ENCODE data around the gene VSIG8. TPM values are rescaled to one million over a fixed set of nuclear protein-coding genes. Genes with fewer than 3 reads are reported as not detected.

The VSIG8 gene
- total RNA-seq, 1 donor from 2014 or later, result not detected

DNA sequence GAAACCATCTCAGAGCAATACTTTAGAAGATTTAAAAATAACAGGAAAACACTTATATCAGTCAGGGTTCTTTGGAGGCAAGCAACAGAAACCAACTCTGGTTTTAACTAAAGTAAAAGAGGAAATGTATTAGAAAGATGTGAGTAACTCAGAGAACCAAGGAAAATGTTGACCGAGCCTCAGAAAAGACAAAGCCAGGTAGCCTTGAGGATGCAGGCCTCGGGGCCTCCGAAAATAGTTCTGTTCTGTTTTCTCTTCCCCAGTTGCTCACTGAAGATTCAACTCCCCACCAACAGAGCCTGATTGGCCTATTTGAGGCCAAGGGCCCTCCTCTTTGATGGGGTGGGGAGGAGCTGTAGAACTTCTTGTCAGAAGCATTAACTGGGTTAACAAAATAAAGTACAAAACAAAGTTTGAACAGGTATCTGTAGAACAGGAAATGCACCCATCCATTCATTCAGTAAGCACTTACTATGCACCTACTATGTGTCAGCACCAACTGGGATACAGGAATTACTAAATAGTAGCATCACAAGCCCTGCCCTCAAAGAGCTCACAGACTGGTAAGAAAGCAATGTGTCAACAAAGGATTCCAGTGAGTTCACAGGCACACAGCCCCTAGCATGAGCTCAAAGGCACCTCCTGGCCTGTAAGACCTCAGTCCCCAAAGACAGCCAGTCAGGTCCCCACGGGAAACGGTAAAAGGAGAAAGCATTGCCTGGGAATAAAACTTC lies 23.2 kb downstream of the VSIG8 start:
- intact Hi-C loops (cut with DNase I), result no loop called here
- no peak for DNase-seq (ENCODE audit: low spot score)
- ATAC-seq, result no peak

DNA sequence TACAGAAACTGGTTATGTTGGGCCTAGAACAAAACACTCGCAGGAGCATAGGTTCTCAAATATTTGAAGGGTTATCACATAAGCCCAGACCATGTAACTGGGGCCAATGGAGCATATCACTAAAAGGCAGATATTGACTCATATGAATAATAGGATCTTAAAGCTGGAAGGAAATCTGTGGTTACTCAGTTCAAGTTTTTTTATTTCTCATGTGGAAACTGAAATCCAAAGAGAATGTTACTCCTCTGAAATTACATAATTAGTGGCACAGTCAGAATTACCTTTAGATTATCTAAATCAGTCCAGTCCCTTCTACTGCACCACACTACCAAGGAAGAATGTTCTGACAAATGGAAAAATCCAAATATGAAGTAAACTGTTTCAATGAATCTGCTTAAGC lies 23.7 kb downstream of the VSIG8 start:
- ATAC-seq, result no peak
- intact Hi-C loops (cut with DNase I), result no loop called here
- DNase-seq (ENCODE audit: low spot score), result no peak

DNA sequence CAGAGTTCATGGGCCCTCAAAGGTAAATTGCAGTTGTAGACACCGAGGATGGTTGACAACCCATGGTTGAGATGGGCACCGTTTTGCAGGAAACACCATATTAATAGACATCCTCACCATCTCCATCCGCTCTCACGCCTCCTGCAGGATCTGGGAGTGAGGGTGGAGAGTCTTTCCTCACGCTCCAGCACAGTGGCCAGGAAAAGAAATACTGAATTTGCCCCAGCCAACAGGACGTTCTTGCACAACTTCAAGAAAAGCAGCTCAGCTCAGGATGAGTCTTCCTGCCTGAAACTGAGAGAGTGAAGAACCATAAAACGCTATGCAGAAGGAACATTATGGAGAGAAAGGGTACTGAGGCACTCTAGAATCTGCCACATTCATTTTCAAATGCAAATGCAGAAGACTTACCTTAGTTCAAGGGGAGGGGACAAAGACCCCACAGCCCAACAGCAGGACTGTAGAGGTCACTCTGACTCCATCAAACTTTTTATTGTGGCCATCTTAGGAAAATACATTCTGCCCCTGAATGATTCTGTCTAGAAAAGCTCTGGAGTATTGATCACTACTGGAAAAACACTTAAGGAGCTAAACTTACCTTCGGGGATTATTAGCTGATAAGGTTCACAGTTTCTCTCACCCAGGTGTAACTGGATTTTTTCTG lies 26.5 kb downstream of the VSIG8 start:
- intact Hi-C loops (cut with DNase I), result no loop called here

GRCh38 chr1:159835356-159835755 lies 27.1 kb downstream of the VSIG8 start:
- intact Hi-C loops (cut with DNase I), result no loop called here
- ATAC-seq (peak; percentile 25), DNase-seq (ENCODE audit: low spot score) (no peak)

More for the DNA sequence above, 26.5 kb downstream of the VSIG8 start:
- DNase-seq (ENCODE audit: low spot score), result no peak
- ATAC-seq, result peak; percentile 70

GRCh38 chr1:159832309-159832708 lies 30.1 kb downstream of the VSIG8 start:
- no peak for DNase-seq (ENCODE audit: low spot score)
- no peak for ATAC-seq
- intact Hi-C loops (cut with DNase I), result no loop called here

DNA sequence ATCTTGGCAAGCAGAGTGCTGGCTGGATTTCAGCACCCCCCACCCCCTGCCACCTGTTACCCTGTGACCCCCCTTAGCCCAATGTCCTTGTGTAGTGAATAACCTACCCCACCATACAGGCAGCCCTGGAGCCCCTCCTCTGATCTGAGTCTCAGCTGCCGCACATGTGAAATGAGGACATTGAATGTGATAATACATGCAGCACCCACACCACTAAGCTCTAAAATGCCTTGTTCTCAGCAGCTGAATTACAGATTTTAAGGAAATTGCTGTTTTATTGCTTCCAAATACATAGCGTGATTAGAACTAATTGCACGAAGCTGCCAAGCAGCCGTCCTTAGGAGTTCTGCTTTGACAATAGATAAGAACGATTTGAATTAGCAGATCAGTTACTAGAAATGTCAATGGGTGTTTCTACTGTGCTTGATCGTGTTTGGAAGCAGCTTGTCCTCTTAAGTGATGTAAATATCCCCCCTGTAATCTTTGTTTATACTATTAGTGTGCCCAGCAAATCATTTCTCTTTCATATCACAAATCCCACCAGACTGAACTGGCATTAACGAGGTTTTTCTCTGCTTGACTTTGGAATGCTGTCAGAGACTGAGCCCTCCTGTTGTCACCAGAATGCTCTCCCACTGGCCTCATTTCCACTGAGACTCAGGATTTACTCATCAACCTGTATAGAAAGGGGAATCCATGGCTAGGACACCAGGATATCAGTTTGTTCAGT lies 30.9 kb downstream of the VSIG8 start:
- intact Hi-C loops (cut with DNase I), result no loop called here
- DNase-seq (ENCODE audit: low spot score), result no peak
- ATAC-seq, result no peak

- DNase-seq (ENCODE audit: low spot score) (no peak), ATAC-seq (no peak)
- intact Hi-C loops (cut with DNase I), result no loop called here
Observed at GRCh38 chr1:159830722-159831121, 31.7 kb downstream of the VSIG8 start.

DNA sequence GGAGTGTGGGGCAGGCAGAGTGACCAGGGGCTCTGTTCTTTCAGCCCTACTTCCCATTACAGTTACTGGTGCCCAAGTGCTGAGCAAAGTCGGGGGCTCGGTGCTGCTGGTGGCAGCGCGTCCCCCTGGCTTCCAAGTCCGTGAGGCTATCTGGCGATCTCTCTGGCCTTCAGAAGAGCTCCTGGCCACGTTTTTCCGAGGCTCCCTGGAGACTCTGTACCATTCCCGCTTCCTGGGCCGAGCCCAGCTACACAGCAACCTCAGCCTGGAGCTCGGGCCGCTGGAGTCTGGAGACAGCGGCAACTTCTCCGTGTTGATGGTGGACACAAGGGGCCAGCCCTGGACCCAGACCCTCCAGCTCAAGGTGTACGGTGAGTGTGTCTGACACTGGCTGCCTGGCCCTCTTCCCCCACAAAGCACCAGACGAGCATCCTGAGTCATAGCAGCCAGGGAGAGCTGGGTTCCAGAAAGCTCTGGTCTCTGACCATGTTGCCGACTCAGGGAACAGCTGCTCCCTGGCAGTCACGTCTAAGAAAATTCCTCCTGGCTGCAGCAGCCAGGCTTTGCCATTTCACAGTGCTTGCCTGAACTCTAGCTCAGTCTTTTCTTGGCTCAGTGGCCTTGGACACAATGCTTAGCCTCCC lies 32.5 kb downstream of the VSIG8 start:
- intact Hi-C loops (cut with DNase I), result no loop called here
- no peak for ATAC-seq
- DNase-seq (ENCODE audit: low spot score), result no peak

GRCh38 chr1:159829273-159829634 lies 33.2 kb downstream of the VSIG8 start:
- ATAC-seq (peak; percentile 82), DNase-seq (ENCODE audit: low spot score) (peak; percentile 74)
- intact Hi-C loops (cut with DNase I), result no loop called here

DNA sequence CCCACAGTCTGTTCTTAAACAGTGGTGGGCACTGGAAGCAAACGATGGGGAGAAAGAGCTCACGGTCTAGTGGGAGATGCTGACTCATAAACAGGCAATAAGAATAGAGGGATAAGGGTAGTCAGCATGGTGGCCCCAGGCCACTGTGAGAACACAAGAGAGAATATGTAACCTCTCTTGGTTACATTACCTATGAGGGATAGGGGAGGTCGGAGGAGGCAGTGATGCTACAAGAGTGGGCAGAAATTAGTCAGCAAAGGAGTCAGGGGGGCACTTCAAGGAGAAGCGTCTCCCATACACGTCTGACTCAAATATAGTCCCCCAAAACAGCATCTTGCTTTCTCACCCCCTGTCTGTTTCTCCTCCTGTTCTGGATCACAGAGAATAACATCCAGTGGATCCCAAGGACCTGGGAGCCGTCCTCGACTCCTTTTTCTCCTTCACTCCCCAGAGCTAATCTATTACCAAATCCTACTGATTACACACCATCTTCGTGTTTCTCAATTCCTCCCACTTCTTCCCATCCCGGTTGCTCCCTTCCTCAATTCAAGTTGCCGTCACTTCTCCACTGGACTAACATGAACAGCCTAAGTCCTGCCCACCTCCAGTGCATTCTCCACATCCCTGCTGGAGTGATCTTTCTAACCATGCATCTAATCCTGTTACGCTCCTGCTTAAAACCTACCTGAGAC lies 33.7 kb downstream of the VSIG8 start:
- intact Hi-C loops (cut with DNase I), result no loop called here
- ATAC-seq, result no peak

DNA sequence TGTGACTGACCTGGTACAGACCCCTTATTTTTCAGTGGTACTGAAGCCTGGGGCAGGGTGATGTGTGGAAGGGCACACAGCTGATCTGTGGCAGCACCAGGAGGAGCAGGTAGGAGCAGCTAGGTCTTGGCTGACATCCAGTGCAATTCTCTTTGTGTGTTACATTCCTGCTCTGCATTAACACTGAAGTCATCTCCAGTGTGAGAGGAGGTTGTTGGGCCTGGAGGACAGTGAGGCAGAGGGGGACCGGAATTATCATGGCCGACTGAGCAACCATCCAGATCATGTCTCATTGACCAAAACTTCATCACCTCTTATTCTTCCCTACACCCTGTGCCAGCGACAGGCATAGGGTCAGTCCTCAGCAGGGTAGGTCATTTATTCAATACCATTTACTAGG lies 34.3 kb downstream of the VSIG8 start:
- ATAC-seq (no peak), DNase-seq (ENCODE audit: low spot score) (no peak)
- intact Hi-C loops (cut with DNase I), result no loop called here

More for the DNA sequence above, 33.7 kb downstream of the VSIG8 start:
- no peak for DNase-seq (ENCODE audit: low spot score)

DNA sequence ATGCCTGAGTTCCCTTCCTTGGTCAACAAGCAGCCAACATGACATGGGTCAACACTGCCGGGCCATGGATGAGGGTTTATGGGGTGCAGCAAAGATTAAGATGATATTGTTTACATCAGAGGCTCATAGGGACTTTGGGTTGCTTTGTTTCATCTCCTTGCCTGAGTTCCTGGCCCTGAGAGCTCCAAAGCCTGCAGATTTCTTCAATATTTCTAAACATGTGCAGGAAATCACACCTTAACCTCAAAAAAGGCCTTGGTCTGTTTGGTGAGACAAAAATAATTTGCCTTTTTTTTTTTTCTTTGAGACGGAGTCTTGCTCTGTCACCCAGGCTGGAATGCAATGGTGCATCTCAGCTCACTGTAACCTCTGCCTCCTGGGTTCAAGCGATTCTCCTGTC lies 34.9 kb downstream of the VSIG8 start:
- intact Hi-C loops (cut with DNase I), result no loop called here
- DNase-seq (ENCODE audit: low spot score) (no peak), ATAC-seq (no peak)

GRCh38 chr1:159827102-159827490 lies 35.4 kb downstream of the VSIG8 start:
- intact Hi-C loops (cut with DNase I), result no loop called here
- DNase-seq (ENCODE audit: low spot score) (no peak), ATAC-seq (no peak)

GRCh38 chr1:159826441-159827101 lies 35.9 kb downstream of the VSIG8 start, which contains the start of gene SLAMF8:
TSS of gene SLAMF8 (plus strand) at chr1:159826873. CDS start at chr1:159826899, 26 bp downstream.
- ATAC-seq, result peak; percentile 67
- intact Hi-C loops (cut with DNase I), result no loop called here
- no peak for DNase-seq (ENCODE audit: low spot score)

GRCh38 chr1:159825564-159825963 lies 36.9 kb downstream of the VSIG8 start:
- ATAC-seq (no peak), DNase-seq (ENCODE audit: low spot score) (no peak)
- intact Hi-C loops (cut with DNase I), result no loop called here

- DNase-seq (ENCODE audit: low spot score) (no peak), ATAC-seq (no peak)
- intact Hi-C loops (cut with DNase I), result no loop called here
Observed at GRCh38 chr1:159823406-159823805, 39.1 kb downstream of the VSIG8 start.

GRCh38 chr1:159821171-159821867 lies 41.1 kb downstream of the VSIG8 start:
- intact Hi-C loops (cut with DNase I), result no loop called here
- DNase-seq (ENCODE audit: low spot score) (no peak), ATAC-seq (no peak)

All from sciatic nerve (tissue), 2 donors.